Adipocyte (in vitro differentiated cells): ENCODE data around the gene CDH23.

Experiments
- DNase-seq: peaks from one replicate; pipeline ENCODE4 v3.0.0-alpha.2; 2015; ENCODE audit warnings: low read depth
- H3K27me3 ChIP-seq: replicated peaks from 2 replicates; pipeline ENCODE4 v1.7.0; 2013; ENCODE audit warnings: mild to moderate bottlenecking, low read length, moderate library complexity; ENCODE audit not compliant: control insufficient read depth, insufficient read depth
- H3K36me3 ChIP-seq: 2 replicates; pipeline ENCODE4 v1.7.0; 2013; ENCODE audit warnings: low read length, mild to moderate bottlenecking, moderate library complexity; ENCODE audit not compliant: control insufficient read depth, insufficient read depth, severe bottlenecking
- H3K4me1 ChIP-seq: 2 replicates; pipeline ENCODE4 v1.7.0; 2013; ENCODE audit warnings: mild to moderate bottlenecking, low read length, moderate library complexity; ENCODE audit not compliant: control insufficient read depth, insufficient read depth
- H3K4me3 ChIP-seq: 2 replicates; pipeline ENCODE4 v1.7.0; 2013; ENCODE audit warnings: mild to moderate bottlenecking, low read length, moderate library complexity
- H3K9ac ChIP-seq: 2 replicates; pipeline ENCODE4 v1.7.0; 2013; ENCODE audit warnings: mild to moderate bottlenecking, low read length, moderate library complexity
- H3K9me3 ChIP-seq: 2 replicates; pipeline ENCODE4 v1.7.0; 2013; ENCODE audit warnings: mild to moderate bottlenecking, low read length, moderate library complexity; ENCODE audit not compliant: control insufficient read depth

Gene CDH23

DNA sequence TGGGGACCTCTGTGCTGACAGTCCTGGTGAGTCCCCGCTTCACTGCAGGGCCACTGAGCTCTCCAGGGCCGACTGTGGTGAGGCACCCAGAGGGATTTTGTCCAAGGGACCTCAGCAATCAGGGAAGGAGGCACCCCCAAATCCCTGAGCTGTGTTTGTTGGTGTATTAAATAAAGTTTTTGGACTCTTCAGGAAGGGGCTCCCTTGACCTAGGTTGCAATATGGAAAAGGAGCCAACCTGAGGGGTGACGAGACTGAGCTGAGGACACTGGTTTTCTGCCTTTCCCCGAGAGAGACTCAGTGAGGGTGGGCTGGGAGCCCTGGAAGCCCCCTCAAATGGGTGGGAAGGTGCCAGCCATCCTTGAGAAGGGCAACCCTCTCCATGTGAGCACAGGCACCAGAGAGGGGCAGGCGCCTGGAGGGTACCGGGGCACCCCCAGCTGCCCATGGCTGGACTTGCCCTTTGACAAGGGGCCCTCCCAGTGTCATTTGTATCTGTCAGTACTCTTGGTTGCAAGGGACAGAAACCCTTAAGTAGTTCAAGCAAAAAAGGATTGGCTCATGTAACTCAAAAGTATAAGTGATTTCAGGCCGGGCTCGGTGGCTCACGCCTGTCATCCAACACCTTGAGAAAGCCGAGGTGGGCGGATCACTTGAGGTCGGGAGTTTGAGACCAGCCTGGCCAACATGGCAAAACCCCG lies 250.0 kb downstream of the CDH23 start:
- Histone ChIP-seq H3K4me1 (no peaks in the 10 kb centered on the region), H3K4me3 (no peak overlapping the region), H3K9ac (no peak overlapping the region), H3K9me3 (no peaks in the 10 kb centered on the region), H3K36me3 (no peaks in the 10 kb centered on the region), H3K27me3 (peaks cover 30% of the 10 kb centered on the region)
- DNase-seq, result no peak

DNA sequence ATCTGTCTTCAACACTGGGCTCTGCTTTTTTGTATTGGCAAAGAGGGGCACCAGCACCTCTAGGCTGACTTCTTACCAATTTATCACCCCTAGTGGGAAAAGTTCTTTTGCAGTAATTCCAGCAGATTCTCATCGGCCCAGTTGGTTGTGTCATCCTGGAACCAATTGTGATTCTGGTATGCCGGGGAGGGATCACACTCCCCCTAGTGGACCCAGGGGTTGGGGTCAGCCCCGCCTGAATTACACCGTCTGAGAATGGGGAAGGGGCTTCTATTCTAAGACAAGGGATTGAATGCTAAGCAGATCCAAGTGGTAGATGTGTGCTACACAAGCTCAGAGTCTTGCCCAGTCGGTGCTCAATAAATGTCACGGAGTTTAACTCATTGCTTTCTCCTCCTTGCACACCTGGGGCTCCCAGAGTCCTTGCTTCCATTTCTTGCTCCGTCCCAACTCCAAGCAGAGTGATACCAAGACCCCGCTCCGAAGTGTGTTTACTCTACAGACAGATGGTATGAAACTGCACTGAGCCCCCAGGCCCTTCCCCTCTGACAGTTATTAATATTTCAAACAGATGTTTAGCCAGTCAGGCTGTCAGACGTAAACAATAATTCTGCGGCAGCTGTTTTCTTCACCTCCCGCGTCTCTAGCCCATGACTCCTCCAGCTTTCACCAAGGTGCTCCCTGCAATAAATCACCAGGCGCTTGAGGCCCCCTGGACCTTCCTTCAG lies 251.0 kb downstream of the CDH23 start:
- Histone ChIP-seq H3K9ac (no peak overlapping the region), H3K4me3 (no peak overlapping the region), H3K27me3 (peaks cover 30% of the 10 kb centered on the region), H3K9me3 (no peaks in the 10 kb centered on the region), H3K36me3 (no peaks in the 10 kb centered on the region), H3K4me1 (no peaks in the 10 kb centered on the region)
- DNase-seq, result no peak

DNA sequence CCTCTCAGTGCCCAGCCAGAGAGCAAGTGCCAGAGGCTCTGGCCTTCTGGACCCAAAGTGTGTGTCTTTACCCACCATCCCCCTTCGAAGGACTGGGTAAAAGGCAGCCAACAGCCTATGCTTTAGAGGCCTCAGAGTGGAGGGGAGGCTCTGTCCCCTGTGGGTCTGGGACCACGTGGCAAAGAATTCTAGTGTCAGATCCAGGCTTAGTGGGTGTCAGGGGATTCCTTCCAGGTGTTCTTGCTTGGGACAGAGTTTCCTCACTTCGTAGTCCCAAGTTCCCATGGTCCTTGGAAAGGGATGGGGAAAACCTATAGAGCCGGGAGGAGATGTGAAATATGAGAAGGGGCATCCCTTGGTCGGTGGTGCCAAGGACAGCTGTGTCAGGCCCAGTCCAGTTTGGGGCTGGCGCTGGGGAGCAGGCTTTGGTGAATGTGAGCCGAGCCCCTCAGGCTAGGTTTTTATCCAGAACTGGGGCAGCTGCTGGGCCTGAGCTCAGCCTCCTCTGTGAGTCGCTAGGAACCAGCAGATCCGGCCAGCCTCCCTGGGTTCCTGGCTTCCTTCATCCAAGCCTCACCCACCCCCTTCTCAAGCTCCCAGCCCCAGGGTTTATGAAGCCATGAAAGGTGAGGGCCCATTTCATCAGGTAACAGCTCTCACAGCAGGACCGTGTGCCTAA lies 251.7 kb downstream of the CDH23 start:
- no peaks in the 10 kb centered on the region for H3K9me3 ChIP-seq
- no peaks in the 10 kb centered on the region for H3K4me1 ChIP-seq
- no peaks in the 10 kb centered on the region for H3K36me3 ChIP-seq
- H3K4me3 ChIP-seq, result no peak overlapping the region
- no peak for DNase-seq
- no peak overlapping the region for H3K9ac ChIP-seq
- H3K27me3 ChIP-seq, result peaks cover 30% of the 10 kb centered on the region

DNA sequence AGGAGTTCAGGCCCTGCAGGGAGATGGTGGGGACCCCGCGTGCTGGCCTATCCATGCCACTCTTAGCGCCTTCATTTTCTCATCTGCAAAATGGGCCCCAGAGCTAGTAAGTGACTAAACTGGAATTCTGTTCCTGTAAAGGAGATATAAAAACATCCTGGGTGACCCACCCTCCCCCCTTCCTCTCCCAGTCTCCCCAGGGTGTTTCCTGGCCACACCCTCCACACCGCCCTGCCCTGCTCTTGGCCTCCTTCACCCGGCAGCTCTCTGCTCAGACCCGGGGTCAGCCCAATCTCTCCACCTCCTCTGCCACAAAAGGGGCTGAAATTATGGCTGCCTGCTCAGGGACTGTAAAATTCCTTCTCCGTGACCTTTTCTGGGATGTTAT lies 252.2 kb downstream of the CDH23 start:
- H3K9ac ChIP-seq, result no peak overlapping the region
- H3K27me3 ChIP-seq, result peaks cover 34% of the 10 kb centered on the region
- no peak for DNase-seq
- H3K9me3 ChIP-seq, result no peaks in the 10 kb centered on the region
- H3K36me3 ChIP-seq, result no peaks in the 10 kb centered on the region
- H3K4me1 ChIP-seq, result no peaks in the 10 kb centered on the region
- no peak overlapping the region for H3K4me3 ChIP-seq

DNA sequence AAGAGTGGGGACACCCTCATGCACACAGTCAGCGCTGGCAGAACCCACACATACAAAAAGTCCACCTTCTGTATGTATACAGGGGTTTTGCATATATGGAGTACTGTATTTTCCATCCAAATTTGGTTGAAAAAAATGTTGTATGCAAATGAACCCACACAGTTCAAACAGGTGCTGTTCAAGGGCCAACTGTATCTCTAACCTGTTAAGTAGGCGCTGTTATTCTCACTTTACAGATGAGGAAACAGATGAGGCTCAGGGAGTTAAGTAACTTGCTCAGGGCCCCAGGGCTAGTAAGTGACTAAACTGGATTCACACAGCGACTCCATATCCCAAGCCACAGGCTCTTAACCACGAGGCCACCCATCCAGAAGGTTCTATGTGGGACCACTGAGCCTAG lies 252.9 kb downstream of the CDH23 start:
- H3K4me1 ChIP-seq, result no peaks in the 10 kb centered on the region

DNA sequence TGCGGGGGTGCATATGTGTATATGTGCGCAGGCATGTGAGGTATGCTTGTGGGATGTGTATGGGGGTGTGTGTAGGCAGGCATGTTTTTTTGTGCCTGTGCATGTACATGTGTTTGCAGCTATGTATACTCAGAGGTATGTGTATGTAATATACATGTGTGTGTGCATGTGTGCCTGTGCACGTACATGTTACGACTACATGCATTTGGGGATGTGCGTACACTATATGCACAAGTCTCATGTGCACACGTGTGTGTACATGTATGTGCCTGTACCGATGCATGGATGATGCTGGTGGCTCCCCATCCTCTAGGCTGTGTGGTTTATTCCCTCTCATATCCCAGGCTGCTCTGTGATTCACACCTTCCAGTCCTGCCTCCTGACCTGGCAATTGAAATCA lies 253.7 kb downstream of the CDH23 start:
- H3K27me3 ChIP-seq, result peaks cover 30% of the 10 kb centered on the region
- no peak overlapping the region for H3K4me3 ChIP-seq
- H3K9ac ChIP-seq, result no peak overlapping the region
- H3K9me3 ChIP-seq, result no peaks in the 10 kb centered on the region
- H3K4me1 ChIP-seq, result no peaks in the 10 kb centered on the region
- no peaks in the 10 kb centered on the region for H3K36me3 ChIP-seq
- no peak for DNase-seq

More for the DNA sequence above, 252.9 kb downstream of the CDH23 start:
- H3K27me3 ChIP-seq, result peaks cover 30% of the 10 kb centered on the region
- H3K9me3 ChIP-seq, result no peaks in the 10 kb centered on the region
- H3K4me3 ChIP-seq, result no peak overlapping the region
- H3K36me3 ChIP-seq, result no peaks in the 10 kb centered on the region
- no peak overlapping the region for H3K9ac ChIP-seq
- DNase-seq, result no peak

DNA sequence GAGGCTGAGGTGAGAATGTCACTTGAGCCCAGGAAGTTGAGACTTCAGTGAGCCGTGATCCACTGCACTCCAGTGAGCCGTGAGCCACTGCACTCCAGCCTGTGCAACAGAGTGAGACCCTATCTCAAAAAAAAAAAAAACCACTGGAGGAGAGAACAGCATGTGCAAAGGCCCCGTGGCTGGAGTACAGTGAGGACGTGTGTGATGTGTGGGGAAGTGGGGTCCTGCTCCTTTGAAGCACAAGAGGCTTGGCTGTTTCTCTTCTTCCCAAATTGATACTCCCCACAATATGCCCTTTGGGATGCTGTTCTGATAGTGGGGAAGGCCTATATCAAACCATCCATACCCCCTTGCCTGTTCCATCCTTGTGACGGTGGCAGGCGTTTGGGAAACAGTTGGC lies 254.7 kb downstream of the CDH23 start:
- no peaks in the 10 kb centered on the region for H3K4me1 ChIP-seq

DNA sequence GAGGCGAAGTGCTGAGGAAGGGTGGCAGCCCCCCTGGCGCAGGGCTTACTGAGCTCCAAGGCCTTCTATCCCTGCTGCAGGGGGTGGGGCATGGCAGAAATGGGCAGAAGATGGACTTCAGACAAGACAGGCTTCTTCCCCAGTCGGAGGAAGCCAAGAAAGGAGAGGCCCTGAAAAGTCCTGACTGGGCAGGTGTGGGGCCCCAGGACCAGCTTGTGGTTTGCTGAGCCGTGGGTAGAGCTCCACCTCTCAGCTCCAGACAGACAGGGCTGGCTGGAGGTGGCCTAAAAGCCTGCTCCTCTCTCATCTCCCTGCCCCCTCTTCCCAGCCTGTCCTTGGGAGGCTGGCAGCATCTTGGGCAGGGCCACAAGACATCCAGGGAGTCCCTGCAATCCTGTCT lies 255.2 kb downstream of the CDH23 start:
- Histone ChIP-seq H3K36me3 (no peaks in the 10 kb centered on the region), H3K9me3 (no peaks in the 10 kb centered on the region), H3K4me3 (no peak overlapping the region), H3K27me3 (peaks cover 35% of the 10 kb centered on the region), H3K4me1 (no peaks in the 10 kb centered on the region), H3K9ac (no peak overlapping the region)
- no peak for DNase-seq

More for the DNA sequence above, 254.7 kb downstream of the CDH23 start:
- Histone ChIP-seq H3K27me3 (peaks cover 34% of the 10 kb centered on the region), H3K36me3 (no peaks in the 10 kb centered on the region), H3K4me3 (no peak overlapping the region), H3K9ac (no peak overlapping the region), H3K9me3 (no peaks in the 10 kb centered on the region)
- no peak for DNase-seq

DNA sequence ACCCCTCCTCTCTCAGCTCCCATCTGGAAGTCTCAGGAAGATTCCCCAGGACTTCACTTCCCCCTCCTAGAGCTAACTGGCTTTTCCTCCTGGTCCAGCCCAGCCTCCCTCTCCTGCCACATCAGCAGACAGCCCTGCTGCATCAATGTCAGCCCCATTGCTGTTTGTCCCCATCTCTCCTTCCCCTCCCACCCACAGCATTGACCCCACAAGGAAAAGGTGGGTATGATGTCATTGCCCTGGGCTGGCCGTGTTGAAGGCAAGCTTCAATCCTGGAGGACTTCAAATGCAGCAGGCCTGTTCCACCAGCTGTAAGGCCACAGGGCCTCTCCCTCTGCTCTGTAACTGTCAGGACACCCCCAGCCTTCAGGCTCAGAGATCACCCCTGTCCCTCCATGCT lies 256.3 kb downstream of the CDH23 start:
- H3K9ac ChIP-seq, result no peak overlapping the region

DNA sequence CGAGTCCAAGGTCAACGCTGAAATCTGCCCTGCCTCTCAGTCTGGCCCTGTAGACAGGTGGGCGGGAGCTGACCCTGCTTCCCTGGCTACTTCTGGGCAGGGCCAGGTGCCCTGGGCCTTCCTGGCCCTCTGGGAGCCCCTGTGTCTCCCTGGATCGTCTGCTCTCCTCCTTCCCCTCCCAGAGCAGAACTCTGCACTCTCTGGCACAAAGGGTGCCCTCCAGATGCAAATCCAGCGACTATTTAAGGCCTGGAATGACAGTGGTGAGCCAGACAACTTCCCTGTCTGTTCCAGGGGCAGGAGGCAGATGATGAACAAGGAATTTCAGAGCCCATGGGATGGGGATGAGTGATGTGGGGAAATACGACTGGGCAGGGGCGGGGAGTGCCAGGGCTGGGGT lies 259.5 kb downstream of the CDH23 start:
- no peak overlapping the region for H3K9ac ChIP-seq
- peaks cover 41% of the 10 kb centered on the region for H3K27me3 ChIP-seq
- H3K4me3 ChIP-seq, result no peak overlapping the region
- no peaks in the 10 kb centered on the region for H3K4me1 ChIP-seq
- H3K9me3 ChIP-seq, result peaks cover 5% of the 10 kb centered on the region
- H3K36me3 ChIP-seq, result no peaks in the 10 kb centered on the region
- DNase-seq, result no peak

More for the DNA sequence above, 256.3 kb downstream of the CDH23 start:
- Histone ChIP-seq H3K27me3 (peaks cover 35% of the 10 kb centered on the region), H3K36me3 (no peaks in the 10 kb centered on the region), H3K9me3 (no peaks in the 10 kb centered on the region), H3K4me1 (no peaks in the 10 kb centered on the region), H3K4me3 (no peak overlapping the region)
- no peak for DNase-seq

DNA sequence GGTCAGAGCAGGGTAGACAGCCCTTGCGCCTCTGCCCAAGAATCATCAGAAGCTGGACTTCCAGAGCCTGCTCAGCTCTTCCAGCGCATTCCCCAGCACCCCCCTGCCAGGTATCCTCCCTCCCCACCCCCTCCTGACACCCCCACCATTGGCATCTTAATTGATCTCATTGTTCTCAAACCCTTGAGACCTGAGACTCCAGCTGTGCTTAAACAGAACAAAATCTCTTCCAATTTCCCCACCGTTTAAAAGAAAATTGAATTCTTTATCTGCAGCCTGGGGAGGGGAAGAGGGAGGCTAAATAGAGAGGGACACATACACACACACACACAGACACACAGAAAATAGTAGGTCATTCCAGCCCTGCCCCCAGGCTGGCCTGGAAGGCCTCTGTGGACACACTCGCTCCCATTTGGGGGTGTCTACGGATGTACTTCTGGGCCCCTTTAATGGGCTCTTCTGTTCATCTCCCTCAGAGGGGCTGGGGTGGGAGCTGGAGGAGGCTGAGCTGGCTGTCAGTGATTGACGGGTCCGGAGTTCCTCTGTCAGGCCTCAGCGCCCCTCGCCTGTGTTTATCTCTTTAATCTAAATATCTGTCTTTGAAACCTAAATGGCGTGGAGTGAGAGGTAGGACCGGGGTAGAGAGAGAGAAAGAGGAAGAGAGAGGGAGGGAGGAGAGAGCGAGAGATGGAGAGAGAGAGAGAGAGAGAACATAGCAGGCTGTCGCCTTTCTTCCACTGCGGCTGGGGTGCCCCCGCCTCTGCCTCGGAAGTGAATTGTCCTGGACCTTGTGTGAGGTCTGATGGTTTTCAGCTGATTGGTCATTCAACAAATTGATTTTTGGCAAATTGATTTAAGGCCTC lies 261.1 kb downstream of the CDH23 start:
- H3K9me3 ChIP-seq, result peaks cover 5% of the 10 kb centered on the region
- no peak for DNase-seq
- H3K27me3 ChIP-seq, result peaks cover 48% of the 10 kb centered on the region
- H3K9ac ChIP-seq, result no peak overlapping the region
- no peaks in the 10 kb centered on the region for H3K4me1 ChIP-seq
- H3K36me3 ChIP-seq, result no peaks in the 10 kb centered on the region
- no peak overlapping the region for H3K4me3 ChIP-seq
